ENCODE data around the gene SLC6A20.

The SLC6A20 gene

DNA sequence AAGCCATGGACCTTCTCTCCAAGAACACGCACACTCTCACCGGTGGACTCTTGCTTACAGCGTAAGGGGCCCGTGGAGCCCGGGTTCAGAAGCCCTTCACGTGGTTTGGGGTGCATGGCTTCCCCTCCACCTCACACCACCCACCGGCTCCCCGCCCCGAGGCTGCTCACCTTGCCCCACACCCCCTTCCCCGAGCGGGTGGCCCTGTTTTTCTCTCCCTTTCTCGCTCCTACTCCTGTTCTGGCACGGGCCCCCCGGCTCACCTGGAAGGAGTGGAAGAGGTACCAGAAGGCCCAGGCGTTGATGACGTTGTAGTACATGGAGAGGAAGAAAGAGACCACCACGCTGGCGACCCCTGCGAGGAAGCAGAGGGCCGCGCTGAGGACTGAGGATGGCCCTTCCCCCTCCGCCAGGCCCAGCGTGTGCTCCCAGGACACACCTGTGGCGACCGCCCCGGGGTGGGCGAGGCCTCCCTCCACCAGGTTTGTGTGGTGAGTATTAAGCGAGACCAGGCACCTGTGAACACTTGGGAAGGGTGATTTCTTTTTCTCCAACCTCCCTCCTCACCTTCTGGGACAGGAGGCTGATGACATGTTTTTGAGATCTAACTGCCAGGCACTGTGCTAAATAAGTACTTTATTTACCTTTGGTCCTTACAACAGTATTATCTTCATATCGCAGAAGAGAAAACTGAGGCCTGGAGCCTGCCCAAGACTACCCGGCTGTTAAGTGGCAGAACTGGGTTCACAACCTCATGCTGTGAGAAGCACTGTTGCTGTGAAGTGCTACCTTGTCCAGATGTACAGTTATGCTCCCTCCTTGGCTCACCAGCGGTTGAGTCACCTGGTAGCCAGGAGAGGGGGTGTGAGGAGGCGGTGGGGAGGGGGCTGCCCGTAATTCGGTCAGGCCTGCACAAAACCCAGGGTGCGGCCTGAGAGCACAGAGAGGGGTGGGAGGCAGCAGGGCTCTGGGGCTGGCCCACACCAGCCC lies 16.3 kb downstream of the SLC6A20 start:
- DNase-seq (ENCODE audit: low spot score): no peak

DNA sequence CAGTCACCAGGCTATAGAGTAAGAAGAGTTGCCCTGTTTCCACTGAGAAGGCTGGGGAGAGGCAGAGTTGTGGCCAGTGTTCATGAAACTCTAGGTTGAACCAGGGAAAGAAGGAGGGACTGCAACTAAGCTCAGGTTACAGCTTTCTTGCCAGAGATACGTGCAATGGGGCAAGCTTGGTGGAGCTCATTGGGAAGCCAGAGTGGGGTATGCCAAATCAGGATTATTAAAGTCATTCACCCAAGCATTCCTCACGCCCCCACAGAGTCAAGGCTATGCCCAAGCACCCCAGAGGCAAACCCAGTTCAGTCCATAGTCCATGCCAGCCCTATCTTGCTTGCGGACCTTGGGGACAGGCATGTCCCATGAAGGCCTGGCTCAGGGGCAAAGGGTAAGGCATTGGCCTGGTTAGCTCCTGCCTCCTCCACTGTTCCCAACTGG lies 17.6 kb downstream of the SLC6A20 start:
- no peak for DNase-seq (ENCODE audit: low spot score)

GRCh38 chr3:45777746-45778386 lies 18.5 kb downstream of the SLC6A20 start:
- DNase-seq (ENCODE audit: low spot score): no peak

DNA sequence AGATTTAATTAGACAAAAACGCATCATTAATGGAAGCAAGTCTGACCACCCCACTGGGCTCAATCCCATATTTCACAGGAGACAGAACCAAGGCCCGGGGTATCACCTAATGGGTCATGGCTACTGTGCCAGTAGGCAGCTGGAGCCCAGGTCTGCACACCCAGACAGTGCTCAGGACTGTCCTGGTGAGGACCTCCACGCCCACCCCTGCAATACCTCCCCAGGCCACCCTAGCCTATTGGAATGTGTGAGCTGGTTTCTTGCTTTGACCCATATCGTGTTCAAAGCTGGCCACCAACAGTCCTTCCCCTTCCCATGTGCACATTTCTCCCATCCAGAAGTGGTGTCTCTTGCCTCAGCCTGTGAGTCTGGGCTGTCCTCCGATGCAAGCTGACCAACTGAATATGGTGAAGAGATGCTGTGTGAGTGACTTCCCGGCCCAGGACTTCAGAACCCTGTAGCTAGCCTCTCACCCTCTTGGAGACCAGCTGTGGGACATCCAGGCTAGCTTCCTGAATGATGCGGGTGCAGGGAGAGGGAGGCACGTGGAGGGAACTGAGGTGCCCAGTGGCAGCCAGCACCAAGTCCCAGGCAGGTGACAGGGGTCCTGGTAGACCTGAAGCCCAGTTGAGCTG lies 19.1 kb downstream of the SLC6A20 start:
- no peak for DNase-seq (ENCODE audit: low spot score)

DNA sequence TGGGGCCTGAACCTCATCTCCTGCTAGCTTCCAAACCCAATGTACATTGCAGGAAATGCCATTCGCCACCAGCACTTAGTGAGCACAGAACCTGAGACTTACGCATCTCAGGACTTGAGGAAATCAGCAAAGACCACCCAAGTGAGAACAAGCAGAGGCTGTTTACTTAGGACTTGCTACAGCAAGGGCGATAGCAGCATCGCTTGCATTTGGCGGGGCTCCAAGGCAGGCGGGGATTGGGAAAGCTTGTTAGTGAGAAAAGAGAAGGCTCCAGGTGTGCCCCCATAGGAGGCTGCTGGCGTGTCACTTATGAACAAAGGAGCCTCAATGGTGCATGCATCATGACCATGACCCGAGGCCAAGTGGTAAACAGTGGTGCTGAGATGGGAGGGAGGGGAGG lies 19.7 kb downstream of the SLC6A20 start:
- no peak for DNase-seq (ENCODE audit: low spot score)

- no peak for DNase-seq (ENCODE audit: low spot score)
Observed at GRCh38 chr3:45776301-45776595, 20.1 kb downstream of the SLC6A20 start.

- no peak for DNase-seq (ENCODE audit: low spot score)
Observed at GRCh38 chr3:45775571-45776300, 20.6 kb downstream of the SLC6A20 start.

GRCh38 chr3:45774581-45775521 lies 21.5 kb downstream of the SLC6A20 start:
- DNase-seq (ENCODE audit: low spot score): no peak

- DNase-seq (ENCODE audit: low spot score): no peak
Observed at GRCh38 chr3:45773714-45774449, 22.5 kb downstream of the SLC6A20 start.

- no peak for DNase-seq (ENCODE audit: low spot score)
Observed at GRCh38 chr3:45773072-45773471, 23.3 kb downstream of the SLC6A20 start.

DNA sequence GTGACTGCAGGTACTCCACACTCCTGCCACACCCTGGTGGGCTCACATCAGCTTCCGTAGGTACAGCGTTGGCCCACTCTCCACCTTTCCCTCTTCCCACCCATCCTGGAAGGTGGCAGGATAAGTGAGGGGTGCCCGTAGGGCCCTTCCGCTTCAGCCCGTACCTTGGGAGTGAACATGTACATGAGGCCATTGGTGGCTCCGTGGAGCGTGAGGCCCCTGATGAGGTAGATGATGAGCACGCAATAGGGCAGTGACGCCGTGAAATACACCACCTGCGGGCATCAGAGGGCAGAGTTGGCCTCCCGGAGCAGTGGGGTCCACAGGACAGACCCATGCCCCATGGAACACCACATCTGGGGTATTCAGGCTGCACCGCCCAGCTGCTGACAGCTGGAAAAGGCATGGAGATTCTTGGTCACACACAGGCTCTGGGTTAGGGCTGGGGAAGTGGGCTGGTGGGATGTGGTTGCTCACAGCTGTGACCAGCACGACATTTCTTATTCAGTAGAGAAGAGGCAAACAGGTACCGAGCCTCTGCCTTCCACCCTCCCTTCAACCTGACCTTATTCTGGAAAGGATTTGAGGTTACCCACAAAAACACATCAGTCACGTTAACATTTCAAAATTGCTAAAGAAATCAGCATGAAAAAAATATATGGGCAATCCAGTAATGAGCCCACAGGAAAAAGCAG lies 23.8 kb downstream of the SLC6A20 start:
- DNase-seq (ENCODE audit: low spot score): no peak

GRCh38 chr3:45771831-45772230 lies 24.5 kb downstream of the SLC6A20 start:
- no peak for DNase-seq (ENCODE audit: low spot score)

- DNase-seq (ENCODE audit: low spot score): no peak
Observed at GRCh38 chr3:45771166-45771775, 25.1 kb downstream of the SLC6A20 start.

GRCh38 chr3:45765958-45766357 lies 30.4 kb downstream of the SLC6A20 start:
- DNase-seq (ENCODE audit: low spot score): no peak

GRCh38 chr3:45765266-45765851 lies 31.0 kb downstream of the SLC6A20 start:
- DNase-seq (ENCODE audit: low spot score): no peak

DNA sequence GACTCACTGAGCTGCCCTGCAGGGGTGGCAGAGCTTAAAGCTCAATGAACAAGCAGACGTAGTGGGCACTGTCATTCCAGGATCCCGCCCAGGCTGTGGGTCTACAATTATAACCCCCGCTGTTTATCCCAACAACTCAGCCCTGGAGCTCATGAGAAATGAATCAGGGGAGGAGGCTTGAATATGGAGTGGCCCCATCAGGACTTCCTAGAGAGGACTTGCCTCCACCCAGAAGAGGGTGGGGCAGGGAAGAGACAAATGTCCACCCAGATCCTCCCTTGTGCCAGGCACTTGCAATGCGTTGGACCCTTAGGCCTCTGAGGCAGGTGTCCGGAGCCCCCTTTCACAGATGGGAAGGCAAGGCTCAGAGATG lies 33.0 kb downstream of the SLC6A20 start:
- no peak for DNase-seq (ENCODE audit: low spot score)

GRCh38 chr3:45762647-45763302 lies 33.6 kb downstream of the SLC6A20 start:
- DNase-seq (ENCODE audit: low spot score): no peak

- DNase-seq (ENCODE audit: low spot score): no peak
Observed at GRCh38 chr3:45761831-45762230, 34.5 kb downstream of the SLC6A20 start.
